HEK293T (cell line): ENCODE data around the gene DNAAF3.

ENCODE experiments used
- CTBP1 ChIP-seq: fragments of 450-650 bp; IDR thresholded peaks from 2 replicates; pipeline ENCODE4 v1.6.1; 2016; ENCODE audit warnings: borderline replicate concordance
- FOXM1 ChIP-seq: fragments of 450-650 bp; IDR thresholded peaks from 2 replicates; pipeline ENCODE4 v1.6.1; 2017; ENCODE audit warnings: mild to moderate bottlenecking, borderline replicate concordance
- SP1 ChIP-seq: fragments of 450-650 bp; IDR thresholded peaks from 2 replicates; pipeline ENCODE4 v1.6.1; 2017
- SUZ12 ChIP-seq: fragments of 450-650 bp; IDR thresholded peaks from 2 replicates; pipeline ENCODE4 v1.6.1; 2016; ENCODE audit warnings: mild to moderate bottlenecking
- TARDBP ChIP-seq: fragments of 450-650 bp; IDR thresholded peaks from 2 replicates; pipeline ENCODE4 v1.6.1; 2016

GRCh38 chr19:55198651-55199050, 32.2 kb upstream of the DNAAF3 start:
- TF ChIP-seq SUZ12 = no peak
- TF ChIP-seq FOXM1 = no peak
- TF ChIP-seq TARDBP = no peak
- TF ChIP-seq SP1 = no peak
- no peak for TF ChIP-seq CTBP1
